ENCODE results near the gene RALGAPA1. TPM values are rescaled to one million over a fixed set of nuclear protein-coding genes. Genes with fewer than 3 reads are reported as not detected.

RALGAPA1 gene
- total and polyA plus RNA-seq, 8 donors, result 6.0 to 482 (median 128) TPM

GRCh38 chr14:35809597-35809996 is 502 bp upstream of the RALGAPA1 start:
- Histone ChIP-seq H3K4me1 (peaks cover 14 to 30% (median 24%) of the 10 kb centered on the region in 4 donors), H3K9me3 (no peaks in the 10 kb centered on the region), H3K36me3 (no peaks in the 10 kb centered on the region), H3K27ac (peak overlapping the region in 4 of 5 donors; percentile 87 to 95 (median 93)), H3K27me3 (no peaks in the 10 kb centered on the region), H3K4me3 (peak overlapping the region in 3 of 4 donors; percentile 63 to 71 (median 68))
- 21 to 33% (median 23%) methylated on average over 2 of the region's 2 CpGs for WGBS, 5 donors
- intact Hi-C loops (cut with DNase I; ENCODE audit: low total_unique reads), result no loop called here
- DNase-seq, result no peak
- TF ChIP-seq CTCF (IDR thresholded peaks at IDR 0.05) (no peak), POLR2A (IDR thresholded peaks at IDR 0.05) (no peak), POLR2AphosphoS5 (IDR thresholded peaks at IDR 0.05) (no peak), EP300 (IDR thresholded peaks at IDR 0.05) (no peak)

DNA sequence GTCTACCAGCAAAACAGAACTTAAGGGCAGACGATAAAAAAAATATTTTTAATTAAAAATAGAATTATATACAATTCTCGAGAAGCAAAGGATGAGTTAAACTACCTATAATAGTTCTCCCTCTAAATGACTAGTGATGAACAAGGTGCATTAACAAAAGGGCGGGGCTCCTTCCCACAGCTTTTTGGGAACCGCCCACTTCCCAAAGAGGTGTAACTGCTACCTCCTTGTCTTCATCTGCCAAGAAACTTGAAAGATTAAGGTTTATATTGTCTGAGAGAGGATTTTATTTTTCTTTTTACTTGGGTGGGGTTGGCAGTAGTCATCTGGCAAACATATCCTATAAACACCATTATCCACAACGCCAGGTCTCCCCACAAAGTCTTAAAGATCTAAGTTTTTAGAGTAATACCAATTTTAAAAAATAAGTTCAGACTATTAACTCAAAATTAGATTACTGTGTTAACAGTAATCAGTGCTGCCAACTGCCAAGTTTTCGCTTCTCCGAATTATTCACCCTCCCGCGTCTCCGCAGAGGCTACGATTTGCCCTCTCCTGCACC is 938 bp downstream of the RALGAPA1 start:
- DNase-seq, result peak; percentile 38 to 69
- peaks cover 0 to 7% (median 3%) of the 10 kb centered on the region in 4 donors for H3K36me3 ChIP-seq
- peak overlapping the region; percentile 63 to 71 (median 68) for H3K4me3 ChIP-seq
- no peaks in the 10 kb centered on the region for H3K27me3 ChIP-seq
- 1 to 2% (median 2%) methylated on average over 11 of the region's 11 CpGs for WGBS, 5 donors
- H3K4me1 ChIP-seq, result peaks cover 21 to 40% (median 30%) of the 10 kb centered on the region in 4 donors
- no peak for TF ChIP-seq POLR2AphosphoS5 (IDR thresholded peaks at IDR 0.05)
- TF ChIP-seq POLR2A (IDR thresholded peaks at IDR 0.05), result no peak
- no peak for TF ChIP-seq CTCF (IDR thresholded peaks at IDR 0.05)
- no peak for TF ChIP-seq EP300 (IDR thresholded peaks at IDR 0.05)
- peak overlapping the region; percentile 85 to 95 (median 92) for H3K27ac ChIP-seq
- no peaks in the 10 kb centered on the region for H3K9me3 ChIP-seq
- intact Hi-C loops (cut with DNase I; ENCODE audit: low total_unique reads), result no loop called here

DNA sequence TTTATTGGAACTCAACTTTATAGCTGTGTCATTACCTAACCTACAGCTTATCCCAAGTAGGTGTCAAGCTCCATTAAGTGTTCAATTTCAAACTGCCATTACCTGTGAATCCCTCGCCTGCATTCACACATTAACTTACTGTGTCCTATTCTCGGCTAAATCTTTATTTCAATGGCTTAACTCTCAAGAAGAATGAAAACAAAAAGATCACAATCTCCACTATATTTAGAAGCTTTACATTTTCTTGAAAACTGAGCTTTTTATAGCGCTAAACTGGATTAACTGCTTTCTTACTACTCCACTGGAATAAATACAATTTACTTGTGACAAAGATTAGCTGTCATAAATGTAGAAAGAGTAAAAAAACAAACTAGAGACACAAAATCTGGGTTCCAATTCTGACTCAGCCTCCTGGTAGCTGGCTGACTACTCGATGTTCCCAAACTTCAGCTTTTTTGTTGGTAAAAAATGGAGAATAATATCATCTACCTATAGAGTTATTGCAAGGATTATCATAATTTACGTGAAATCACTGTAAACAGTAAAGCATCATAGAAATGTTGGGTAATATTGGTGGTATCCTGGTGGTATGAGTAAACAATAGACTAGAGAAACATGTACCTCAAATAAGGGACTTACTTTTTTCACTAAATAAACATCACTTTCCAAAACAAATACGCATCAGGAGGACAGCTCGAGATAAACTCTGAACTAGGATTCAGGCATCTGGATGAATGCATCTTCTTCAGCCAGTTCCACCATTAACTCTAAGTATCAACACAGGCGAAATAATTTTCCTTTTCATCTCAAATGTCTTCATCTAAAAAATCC is 1.7 kb downstream of the RALGAPA1 start:
- Histone ChIP-seq H3K27me3 (no peaks in the 10 kb centered on the region), H3K9me3 (no peaks in the 10 kb centered on the region), H3K4me1 (peaks cover 21 to 46% (median 35%) of the 10 kb centered on the region in 4 donors), H3K36me3 (peaks cover 0 to 7% (median 3%) of the 10 kb centered on the region in 4 donors), H3K4me3 (peak overlapping the region in 3 of 4 donors; percentile 63 to 71 (median 68)), H3K27ac (no peak overlapping the region)
- intact Hi-C loops (cut with DNase I; ENCODE audit: low total_unique reads), result no loop called here
- WGBS, 5 donors, result 41 to 56% (median 47%) methylated on average over 8 of the region's 8 CpGs
- DNase-seq, result no peak
- TF ChIP-seq CTCF (IDR thresholded peaks at IDR 0.05) (no peak), EP300 (IDR thresholded peaks at IDR 0.05) (no peak), POLR2A (IDR thresholded peaks at IDR 0.05) (no peak), POLR2AphosphoS5 (IDR thresholded peaks at IDR 0.05) (no peak)

DNA sequence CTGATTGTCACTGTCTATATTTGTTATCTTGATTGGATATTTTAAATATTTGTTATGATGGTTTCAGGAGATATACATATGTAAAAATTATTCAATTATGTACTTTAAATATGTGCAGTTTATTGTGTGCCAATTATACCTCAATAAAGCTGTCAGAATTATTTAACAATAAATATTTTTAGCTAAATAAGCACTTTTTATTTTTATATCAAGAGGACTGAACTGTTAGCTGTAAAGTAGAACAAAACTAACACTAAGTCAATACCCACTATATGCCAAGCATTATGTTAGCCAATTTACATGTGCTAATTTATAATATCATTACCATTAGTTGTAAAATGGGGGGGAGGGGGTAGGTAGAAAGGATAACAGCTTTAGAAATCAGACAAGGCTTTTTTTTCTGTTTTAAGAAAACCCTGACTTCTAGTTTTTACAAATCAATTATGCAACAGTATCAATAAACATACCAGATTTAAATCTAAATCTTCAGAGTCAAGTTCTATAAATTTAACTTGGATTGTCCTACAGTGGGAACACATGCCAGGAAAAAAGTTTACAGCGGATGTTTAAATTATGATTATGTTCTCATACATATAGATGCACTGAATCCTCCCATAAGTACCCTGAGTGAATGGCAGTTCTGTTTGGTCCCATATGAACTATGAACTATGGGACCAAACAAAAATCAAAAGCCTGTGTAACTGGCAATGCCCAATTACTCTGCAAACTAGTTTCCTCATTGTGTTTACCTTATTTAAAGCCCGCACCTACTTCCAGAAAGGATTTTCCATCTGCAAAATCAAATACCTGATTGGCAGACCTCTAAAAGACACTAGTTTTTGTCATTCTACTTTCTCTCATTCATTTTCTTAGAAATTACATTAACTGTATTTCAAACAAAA is 2.8 kb downstream of the RALGAPA1 start:
- Histone ChIP-seq H3K4me3 (peak overlapping the region in 2 of 4 donors; percentile 5 to 63), H3K36me3 (peaks cover 0 to 7% (median 3%) of the 10 kb centered on the region in 4 donors), H3K9me3 (no peaks in the 10 kb centered on the region), H3K27ac (no peak overlapping the region), H3K27me3 (no peaks in the 10 kb centered on the region), H3K4me1 (peaks cover 21 to 57% (median 40%) of the 10 kb centered on the region in 4 donors)
- 35 to 58% (median 44%) methylated on average over 2 of the region's 2 CpGs for WGBS, 5 donors
- no peak for TF ChIP-seq CTCF (IDR thresholded peaks at IDR 0.05)
- no peak for TF ChIP-seq POLR2AphosphoS5 (IDR thresholded peaks at IDR 0.05)
- no peak for DNase-seq
- intact Hi-C loops (cut with DNase I; ENCODE audit: low total_unique reads), result no loop called here

Measured in stomach (tissue), 9 donors.